SK-N-SH (cell line): Measurements from ENCODE around the gene MAX. TPM values are rescaled to one million over a fixed set of nuclear protein-coding genes. Genes with fewer than 3 reads are reported as not detected.

Experiments used
- CTCF ChIA-PET: fragments of 300-600, 350-600 bp; formaldehyde crosslinking; extraction: SDS; loops from one replicate; lab custom pipeline; 2021; lab: Yijun Ruan, JAX
- POLR2A ChIA-PET: fragments of 350-600 bp; sonication (Branson Sonifier 250); formaldehyde crosslinking; extraction: SDS; loops from one replicate; lab custom pipeline; 2020; ENCODE audit warnings: antibody characterized with exemption, inconsistent platforms; lab: Yijun Ruan, JAX
- DNase-seq: peaks from one replicate; pipeline ENCODE4 v3.0.0; 2012
- H2AFZ ChIP-seq: fragments of 200-600 bp; sonication (generic); 2 replicates; pipeline ENCODE4 v1.8.1; 2016; ENCODE audit warnings: antibody characterized with exemption, mild to moderate bottlenecking, low read depth
- H3F3A ChIP-seq: fragments of 200-600 bp; sonication (generic); replicated peaks from 2 replicates; pipeline ENCODE3; 2016; ENCODE audit warnings: antibody characterized with exemption, mild to moderate bottlenecking; ENCODE audit not compliant: insufficient read depth
- H3K27ac ChIP-seq, 2 experiments: fragments of 200-500 bp in 1 of 2; fragments of 200-600 bp in 1 of 2; sonication (Bioruptor generic) in 1 of 2; sonication (generic), shearing (Covaris generic) in 1 of 2; 2 replicates each; pipeline versions ENCODE4 v1.5.1 to v1.6.1; 2014 to 2016; ENCODE audit warnings: low read depth in 2 of 2, inconsistent platforms in 1 of 2, low read length in 1 of 2, mild to moderate bottlenecking in 1 of 2, mixed read lengths in 1 of 2
- H3K27me3 ChIP-seq: fragments of 200-600 bp; sonication (generic), shearing (Covaris generic); 2 replicates; pipeline ENCODE4 v1.6.1; 2016; ENCODE audit warnings: mixed run types; ENCODE audit not compliant: insufficient read depth
- H3K36me3 ChIP-seq, 2 experiments: fragments of 200-500 bp in 1 of 2; fragments of 200-600 bp in 1 of 2; sonication (Bioruptor generic) in 1 of 2; sonication (generic) in 1 of 2; replicated peaks in 1 of 2; 2 replicates each; pipeline versions ENCODE3 to v1.5.1; 2014 to 2016; ENCODE audit warnings: low read length in 1 of 2, mild to moderate bottlenecking in 1 of 2; ENCODE audit not compliant: insufficient read depth in 2 of 2, control insufficient read depth in 1 of 2
- H3K4me1 ChIP-seq, 2 experiments: fragments of 200-500 bp in 1 of 2; fragments of 200-600 bp in 1 of 2; sonication (Bioruptor generic) in 1 of 2; sonication (generic), shearing (Covaris generic) in 1 of 2; 2 replicates each; pipeline versions ENCODE4 v1.5.1 to v1.6.1; 2014 to 2016; ENCODE audit warnings: low read depth in 1 of 2, low read length in 1 of 2, mixed run types in 1 of 2; ENCODE audit not compliant: insufficient read depth in 2 of 2, control insufficient read depth in 1 of 2
- H3K4me2 ChIP-seq: fragments of 200-600 bp; sonication (generic), shearing (Covaris generic); 2 replicates; pipeline ENCODE4 v1.6.1; 2017; ENCODE audit warnings: mixed run types
- H3K4me3 ChIP-seq, 2 experiments: fragments of 200-500 bp in 1 of 2; fragments of 200-600 bp in 1 of 2; sonication (Bioruptor generic) in 1 of 2; sonication (generic), shearing (Covaris generic) in 1 of 2; 2 replicates each; pipeline versions ENCODE4 v1.5.1 to v1.8.1; 2014 to 2016; ENCODE audit warnings: low read depth in 2 of 2, inconsistent platforms in 1 of 2, low read length in 1 of 2, mild to moderate bottlenecking in 1 of 2, mixed read lengths in 1 of 2, moderate library complexity in 1 of 2
- H3K79me2 ChIP-seq: fragments of 200-600 bp; sonication (generic); 2 replicates; pipeline ENCODE4 v1.8.1; 2017; ENCODE audit warnings: mild to moderate bottlenecking; ENCODE audit not compliant: insufficient read depth
- H3K9ac ChIP-seq: fragments of 200-600 bp; sonication (generic); 2 replicates; pipeline ENCODE4 v1.6.1; 2017; ENCODE audit warnings: mixed run types
- H3K9me2 ChIP-seq: fragments of 200-600 bp; sonication (generic); 2 replicates; pipeline ENCODE4 v1.6.1; 2017; ENCODE audit warnings: mixed run types
- H3K9me3 ChIP-seq: fragments of 200-600 bp; sonication (generic); 2 replicates; pipeline ENCODE4 v1.6.1; 2017; ENCODE audit warnings: mixed run types, mild to moderate bottlenecking, moderate library complexity
- H4K20me1 ChIP-seq: fragments of 200-600 bp; sonication (generic); 2 replicates; pipeline ENCODE4 v1.6.1; 2017; ENCODE audit warnings: mild to moderate bottlenecking, mixed run types; ENCODE audit not compliant: insufficient read depth
- CTCF ChIP-seq: fragments of 200-600 bp; sonication (generic); IDR thresholded peaks from 2 replicates; pipeline ENCODE4 v1.6.1; 2017; ENCODE audit warnings: antibody characterized with exemption, mild to moderate bottlenecking, moderate library complexity
- FOXJ3 ChIP-seq: sonication (generic); formaldehyde crosslinking; IDR thresholded peaks from 2 replicates; pipeline ENCODE4 v1.5.1; 2020; ENCODE audit warnings: mild to moderate bottlenecking, missing genetic modification reagents
- GABPA ChIP-seq: IDR thresholded peaks from 2 replicates; pipeline ENCODE4 v1.4.0; 2012; ENCODE audit warnings: low read depth, mild to moderate bottlenecking
- MAX ChIP-seq: IDR thresholded peaks from 2 replicates; pipeline ENCODE4 v1.4.0; 2012; ENCODE audit warnings: low read depth
- MEF2A ChIP-seq: IDR thresholded peaks from 2 replicates; pipeline ENCODE4 v1.4.0; 2012; ENCODE audit warnings: low read depth, borderline replicate concordance
- MXI1 ChIP-seq: IDR thresholded peaks from 2 replicates; pipeline ENCODE4 v1.6.1; 2012; ENCODE audit warnings: mild to moderate bottlenecking, low read depth, low read length, improper control_type of control experiment
- NRF1 ChIP-seq: IDR thresholded peaks from 2 replicates; pipeline ENCODE4 v1.6.1; 2012; ENCODE audit warnings: low read depth, mild to moderate bottlenecking, low read length
- RCOR1 ChIP-seq: fragments of 150-350 bp; IDR thresholded peaks from 2 replicates; pipeline ENCODE4 v1.6.1; 2017; ENCODE audit warnings: antibody characterized with exemption, low read length
- REST ChIP-seq: IDR thresholded peaks from 2 replicates; pipeline ENCODE4 v1.6.1; 2012; ENCODE audit warnings: mild to moderate bottlenecking, low read depth, low read length, moderate library complexity
- RFX5 ChIP-seq: IDR thresholded peaks from 2 replicates; pipeline ENCODE4 v1.6.1; 2012; ENCODE audit warnings: mild to moderate bottlenecking, improper control_type of control experiment, low read length
- RXRA ChIP-seq: IDR thresholded peaks from 2 replicates; pipeline ENCODE4 v1.4.0; 2012; ENCODE audit warnings: low read depth, mild to moderate bottlenecking, borderline replicate concordance
- SIN3A ChIP-seq: IDR thresholded peaks from 2 replicates; pipeline ENCODE4 v1.6.1; 2012; ENCODE audit warnings: low read depth, mild to moderate bottlenecking, low read length, moderate library complexity, borderline replicate concordance
- SMC3 ChIP-seq: IDR thresholded peaks from 2 replicates; pipeline ENCODE4 v1.6.1; 2012; ENCODE audit warnings: low read depth, low read length, improper control_type of control experiment
- TAF1 ChIP-seq: IDR thresholded peaks from 2 replicates; pipeline ENCODE4 v1.6.1; 2012; ENCODE audit warnings: low read depth, mild to moderate bottlenecking, low read length, moderate library complexity, borderline replicate concordance
- TCF12 ChIP-seq: IDR thresholded peaks from 2 replicates; pipeline ENCODE4 v1.4.0; 2012
- TEAD4 ChIP-seq: IDR thresholded peaks from 2 replicates; pipeline ENCODE4 v1.4.0; 2012; ENCODE audit warnings: mild to moderate bottlenecking, borderline replicate concordance; ENCODE audit not compliant: insufficient read depth
- USF1 ChIP-seq: IDR thresholded peaks from 2 replicates; pipeline ENCODE4 v1.4.0; 2012; ENCODE audit warnings: low read depth, borderline replicate concordance
- USF2 ChIP-seq: fragments of 150-350 bp; IDR thresholded peaks from 2 replicates; pipeline ENCODE4 v1.6.1; 2017; ENCODE audit warnings: antibody characterized with exemption, low read length, low read depth, borderline replicate concordance
- YY1 ChIP-seq: IDR thresholded peaks from 2 replicates; pipeline ENCODE4 v1.4.0; 2012; ENCODE audit warnings: low read depth, mild to moderate bottlenecking
- ZBTB33 ChIP-seq: IDR thresholded peaks from 2 replicates; pipeline ENCODE4 v1.4.0; 2012; ENCODE audit warnings: low read depth, borderline replicate concordance
- WGBS: methylation state at CpG from one replicate; pipeline ENCODE4 v1.1.6; 2017; ENCODE audit warnings: low lambda C conversion rate; 5-methylcytosine and 5-hydroxymethylcytosine counted together
- polyA plus RNA-seq, 3 experiments: library from polyadenylated mRNA; depleted of rRNA; stranded (reverse); fragments of >200 nt; gene quantifications; 2 replicates each; pipeline ENCODE4 v1.2.3, GENCODE V29; 2012

The MAX gene
- polyA plus RNA-seq, 1 of the 3 experiments (the other 2 are of a cell fraction) = 103 TPM

- no peaks in the 10 kb centered on the region for H3K9me2 ChIP-seq
- ChIA-PET CTCF (interaction anchor here (1.2 kb wide), 1 partner anchor 19 kb away, joined by 5 read pairs; no protein-coding TSS in a partner anchor), POLR2A (no interaction called here)
- 96% methylated on average over 2 of the region's 2 CpGs for WGBS
- no peak overlapping the region for H3K9ac ChIP-seq
- DNase-seq = no peak
- no peaks in the 10 kb centered on the region for H4K20me1 ChIP-seq
- no peak overlapping the region for H3K27ac ChIP-seq
- no peaks in the 10 kb centered on the region for H3K79me2 ChIP-seq
- no peak overlapping the region for H3K4me2 ChIP-seq
- TF ChIP-seq SIN3A (no peak), NRF1 (no peak), ZBTB33 (no peak), MAX (no peak), RCOR1 (no peak), CTCF (no peak), USF1 (no peak), MXI1 (no peak), REST (no peak), GABPA (no peak), MEF2A (no peak), TEAD4 (no peak), YY1 (no peak), RXRA (no peak), RFX5 (no peak), SMC3 (no peak), USF2 (no peak), FOXJ3 (CRISPR knock-in tag) (no peak), TAF1 (no peak), TCF12 (no peak)
- H3K4me3 ChIP-seq = no peak overlapping the region
- H2AFZ ChIP-seq = no peak overlapping the region
- H3K36me3 ChIP-seq = peaks cover 13 to 24% of the 10 kb centered on the region in 2 experiments
- peaks cover 0 to 6% of the 10 kb centered on the region in 2 experiments; a peak in 1 of 4 replicates for H3K4me1 ChIP-seq
- H3K27me3 ChIP-seq = no peaks in the 10 kb centered on the region
- no peaks in the 10 kb centered on the region for H3F3A ChIP-seq
- H3K9me3 ChIP-seq = no peaks in the 10 kb centered on the region
These were observed 63.4 kb downstream of the MAX start for GRCh38 chr14:65038966-65039365.
